NCI-H69 (cell line): Measurements from ENCODE around the gene HOXC11.
A peak's percentile ranks its signal among the peaks of the same experiment; 100 is the strongest.

Experiments
- DNase-seq: peaks from one replicate; lab custom pipeline; 2025; lab: John Stamatoyannopoulos, UW

The HOXC11 gene

DNA sequence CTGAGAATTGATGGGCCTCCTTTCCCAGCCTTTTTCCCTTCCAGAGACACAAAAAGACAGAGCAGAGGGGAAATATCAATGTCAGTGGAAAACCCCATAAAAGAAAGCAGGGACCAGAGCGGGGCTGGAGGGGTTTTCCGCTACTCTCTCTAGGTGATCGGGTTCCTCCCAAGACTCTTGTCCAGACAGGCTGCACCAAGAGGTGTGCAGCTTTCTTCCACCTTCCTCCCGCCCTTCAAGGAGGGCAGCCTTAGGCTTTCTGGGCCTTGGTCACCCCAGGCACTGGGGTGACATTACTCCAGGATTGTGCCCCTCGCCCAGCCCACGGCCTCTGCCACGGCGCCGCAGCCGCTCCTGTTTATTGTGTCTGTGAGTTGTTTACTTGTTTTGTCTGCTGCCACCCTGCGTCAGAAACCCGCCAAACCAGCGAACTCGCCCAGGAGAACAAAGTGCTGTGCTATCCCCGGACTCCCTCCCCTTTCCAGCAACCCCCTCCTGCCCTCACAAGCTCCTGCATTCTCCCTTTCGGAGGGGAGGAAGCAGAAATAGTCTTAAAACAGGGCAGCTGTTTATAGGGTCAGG lies 48.6 kb downstream of the HOXC11 start:
- no peak for DNase-seq

- DNase-seq: no peak
These were observed 50.3 kb downstream of the HOXC11 start for GRCh38 chr12:54022960-54023884.

DNA sequence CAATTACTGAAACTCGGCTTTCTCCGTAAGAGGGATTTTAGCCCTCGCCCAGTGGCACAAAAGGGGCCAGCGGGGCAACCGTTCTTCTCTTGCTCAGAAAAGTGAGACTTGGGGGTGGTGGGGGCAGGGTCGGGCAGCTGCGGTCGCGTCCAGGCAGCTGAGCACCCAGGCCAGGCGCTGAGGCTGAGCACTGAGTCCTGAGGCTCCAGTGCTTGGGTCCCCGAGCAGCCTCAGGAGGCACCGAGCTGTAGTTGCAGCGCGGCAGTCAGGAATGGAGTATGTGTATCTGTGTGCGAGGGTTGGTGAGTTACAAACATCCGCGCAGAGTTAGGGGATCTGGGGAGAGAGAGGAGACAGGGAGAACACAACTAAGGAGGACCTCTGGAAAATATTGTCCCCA lies 51.2 kb downstream of the HOXC11 start:
- no peak for DNase-seq

DNA sequence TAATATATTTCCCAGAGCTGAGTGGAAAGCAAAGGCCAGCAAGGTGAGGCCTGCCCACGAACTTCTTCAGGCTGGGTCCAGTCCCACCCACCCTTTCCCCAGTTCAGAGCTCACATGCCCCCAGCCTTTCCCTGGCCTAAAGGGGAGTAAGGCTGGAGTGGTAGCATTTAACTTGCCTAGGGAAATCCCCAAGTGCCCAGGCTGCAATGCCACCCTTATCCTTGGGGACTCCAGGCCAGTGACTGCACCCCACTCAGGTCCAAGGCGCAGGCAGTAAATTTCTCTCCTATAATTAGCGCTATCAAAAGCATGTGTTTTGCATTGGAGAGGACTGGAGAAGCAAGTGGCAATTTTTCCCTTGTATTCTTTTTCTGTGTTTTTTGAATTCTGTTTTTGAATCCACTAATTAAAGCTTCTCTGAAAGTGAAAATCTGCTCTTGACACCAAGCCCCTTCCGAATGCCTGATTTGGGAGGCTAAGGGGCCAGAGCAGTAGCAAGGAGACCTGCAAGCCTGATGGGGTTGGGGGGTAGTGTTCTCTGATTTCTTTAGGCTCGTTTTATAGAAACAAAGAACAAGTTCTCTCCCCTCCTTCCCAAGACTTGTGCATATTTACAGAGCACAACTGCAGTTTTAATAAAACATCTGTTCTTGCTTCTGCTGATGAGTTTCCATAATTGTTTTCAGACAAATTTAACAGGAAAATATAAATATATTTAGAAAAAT lies 51.8 kb downstream of the HOXC11 start:
- DNase-seq: no peak

GRCh38 chr12:54025499-54026405 lies 52.8 kb downstream of the HOXC11 start:
- DNase-seq: peak; percentile 40

DNA sequence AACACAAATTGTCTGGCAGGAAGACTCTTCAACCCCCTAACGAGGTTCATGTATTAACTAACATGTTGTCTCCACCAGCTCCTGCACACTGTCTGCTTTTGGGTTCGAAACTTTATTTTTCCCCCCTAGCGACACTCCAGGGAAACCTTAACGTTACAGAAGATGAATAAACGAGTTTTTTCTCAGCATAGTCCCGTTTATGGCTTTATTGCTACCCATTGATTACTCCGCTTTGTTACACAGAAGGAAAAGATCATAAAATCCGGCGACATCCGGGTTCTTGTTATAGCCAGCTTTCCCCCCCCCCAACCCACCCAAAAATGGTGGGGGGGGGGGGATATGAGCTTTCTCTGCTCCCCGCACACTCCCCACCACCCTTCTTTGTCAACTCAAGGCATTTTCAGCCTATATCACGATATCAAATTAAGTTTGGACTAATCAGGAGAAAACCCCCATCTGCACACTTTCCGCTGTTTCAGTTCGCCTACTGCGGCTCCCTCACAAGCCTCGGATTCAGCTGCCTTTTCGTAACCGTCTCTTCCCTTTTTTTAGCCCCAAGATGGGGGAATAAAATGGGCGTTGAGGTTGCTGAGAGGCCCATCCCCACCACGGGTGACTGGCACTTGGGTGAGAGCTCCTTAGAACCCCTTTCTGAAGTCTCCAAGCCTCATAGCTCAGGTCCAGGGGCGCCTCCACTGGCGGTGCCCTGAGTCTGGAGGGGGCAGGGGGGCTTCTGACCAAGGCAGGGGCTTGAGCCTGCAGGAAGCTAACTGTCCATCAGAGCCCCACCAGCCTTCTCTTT lies 53.9 kb downstream of the HOXC11 start:
- DNase-seq: no peak
